ENCODE measurements around the gene BRD2. TPM values are rescaled to one million over a fixed set of nuclear protein-coding genes. Genes with fewer than 3 reads are reported as not detected.

The BRD2 gene
- total RNA-seq, 2 donors from 2014 or later: 125 to 129 TPM

GRCh38 chr6:32946893-32947292 is 21.5 kb upstream of the BRD2 start:
- no peak for DNase-seq (ENCODE audit: low spot score)
- intact Hi-C loops (cut with DNase I): no loop called here

DNA sequence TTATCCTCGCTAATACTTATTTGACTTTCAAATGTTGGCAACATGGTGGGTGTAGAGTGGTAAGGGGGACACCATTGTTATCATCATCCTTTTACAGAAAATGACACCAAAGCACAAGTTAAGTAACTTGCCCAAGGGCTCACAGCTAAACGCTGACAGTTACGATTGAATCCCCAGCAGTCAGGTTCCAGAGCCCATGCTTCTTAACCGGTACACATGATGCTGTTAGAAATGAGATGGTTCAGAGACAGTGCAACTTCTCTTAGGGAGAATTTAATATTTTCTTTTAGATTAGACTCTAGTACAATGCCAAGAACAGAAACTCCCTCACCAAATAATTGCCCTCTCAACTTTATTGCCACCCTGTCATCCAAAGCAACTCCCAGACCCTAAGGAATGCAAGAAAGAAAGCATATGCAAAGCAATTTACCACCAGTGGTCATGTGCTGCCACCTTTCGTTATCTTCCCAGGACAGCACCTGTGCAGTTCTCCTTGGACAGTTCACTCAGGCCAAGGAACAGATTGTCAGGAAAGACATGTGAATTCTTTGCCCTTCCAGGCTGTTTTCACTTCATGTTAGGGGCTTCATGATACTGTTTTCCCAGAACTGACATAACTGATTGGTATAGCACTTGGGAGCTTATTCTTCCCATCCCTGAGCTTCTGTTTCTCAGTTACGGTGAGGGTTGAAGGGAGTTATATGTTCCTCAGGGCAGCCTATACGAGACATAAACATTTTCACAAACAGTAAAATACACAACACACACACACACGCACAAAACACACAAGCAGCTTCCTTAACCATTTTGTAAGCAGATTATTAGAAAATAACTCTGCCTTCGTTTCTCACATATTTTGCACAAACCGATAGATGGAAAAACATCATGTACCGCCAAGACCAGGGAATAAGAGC is 20.6 kb upstream of the BRD2 start:
- intact Hi-C loops (cut with DNase I): no loop called here
- no peak for DNase-seq (ENCODE audit: low spot score)

DNA sequence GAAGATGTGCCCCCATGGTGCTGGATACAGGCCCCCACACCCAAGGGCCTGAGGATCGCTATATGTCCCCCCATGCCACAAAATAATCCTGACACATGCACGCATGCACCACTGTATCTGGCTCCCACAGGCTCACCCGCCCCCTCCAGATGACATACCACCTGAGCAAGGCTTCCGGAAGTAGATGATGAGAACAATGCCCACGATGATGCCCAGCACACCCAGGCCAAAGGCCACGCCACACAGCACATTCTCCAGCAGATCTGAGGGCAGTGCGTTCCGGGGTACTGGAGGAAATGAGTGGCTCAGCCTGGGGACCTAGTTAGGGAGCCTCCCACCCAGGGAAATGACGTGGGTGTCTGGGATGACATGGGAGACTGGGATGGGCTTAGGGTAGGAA is 19.3 kb upstream of the BRD2 start:
- intact Hi-C loops (cut with DNase I): no loop called here
- DNase-seq (ENCODE audit: low spot score): no peak

DNA sequence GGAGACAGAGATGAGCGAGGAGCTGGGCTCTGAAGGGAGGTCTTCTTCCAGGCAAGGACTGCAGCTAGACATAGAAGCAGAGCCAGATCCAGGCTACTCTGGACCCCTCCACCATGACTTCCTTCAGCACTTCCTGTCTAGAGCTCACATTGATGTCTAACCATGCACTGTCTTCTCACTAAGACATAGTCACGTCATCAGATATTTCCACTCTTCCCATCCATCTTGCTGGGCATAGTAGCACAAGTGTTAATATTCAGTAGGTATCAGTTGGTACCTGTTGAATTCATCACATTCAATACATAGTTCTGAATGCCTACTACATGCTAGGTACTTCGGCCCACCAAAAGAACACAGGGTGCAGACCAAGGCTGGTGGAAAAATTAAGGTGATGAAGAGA is 18.4 kb upstream of the BRD2 start:
- intact Hi-C loops (cut with DNase I): no loop called here

DNA sequence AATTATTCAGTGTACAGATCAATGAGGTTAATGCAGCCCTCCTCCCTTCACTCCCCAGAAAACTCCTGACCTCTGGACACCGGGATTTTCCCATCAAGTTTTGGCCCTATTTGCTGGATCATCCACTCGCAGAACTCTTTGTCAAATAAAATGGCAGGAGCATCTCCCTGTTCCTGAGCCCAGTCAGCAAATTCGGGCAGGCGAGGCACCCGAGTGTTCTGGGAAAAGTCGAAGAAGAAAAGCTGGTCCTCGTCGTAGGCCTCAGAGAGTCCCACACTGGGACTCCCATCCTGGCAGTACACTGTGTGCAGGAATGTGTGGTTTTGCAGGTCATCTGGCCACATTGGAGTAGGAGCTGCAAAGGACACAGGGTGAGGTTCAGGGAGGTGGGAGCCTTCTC is 17.9 kb upstream of the BRD2 start:
- no peak for DNase-seq (ENCODE audit: low spot score)
- intact Hi-C loops (cut with DNase I): no loop called here

More for the DNA sequence above, 18.4 kb upstream of the BRD2 start:
- DNase-seq (ENCODE audit: low spot score): no peak

DNA sequence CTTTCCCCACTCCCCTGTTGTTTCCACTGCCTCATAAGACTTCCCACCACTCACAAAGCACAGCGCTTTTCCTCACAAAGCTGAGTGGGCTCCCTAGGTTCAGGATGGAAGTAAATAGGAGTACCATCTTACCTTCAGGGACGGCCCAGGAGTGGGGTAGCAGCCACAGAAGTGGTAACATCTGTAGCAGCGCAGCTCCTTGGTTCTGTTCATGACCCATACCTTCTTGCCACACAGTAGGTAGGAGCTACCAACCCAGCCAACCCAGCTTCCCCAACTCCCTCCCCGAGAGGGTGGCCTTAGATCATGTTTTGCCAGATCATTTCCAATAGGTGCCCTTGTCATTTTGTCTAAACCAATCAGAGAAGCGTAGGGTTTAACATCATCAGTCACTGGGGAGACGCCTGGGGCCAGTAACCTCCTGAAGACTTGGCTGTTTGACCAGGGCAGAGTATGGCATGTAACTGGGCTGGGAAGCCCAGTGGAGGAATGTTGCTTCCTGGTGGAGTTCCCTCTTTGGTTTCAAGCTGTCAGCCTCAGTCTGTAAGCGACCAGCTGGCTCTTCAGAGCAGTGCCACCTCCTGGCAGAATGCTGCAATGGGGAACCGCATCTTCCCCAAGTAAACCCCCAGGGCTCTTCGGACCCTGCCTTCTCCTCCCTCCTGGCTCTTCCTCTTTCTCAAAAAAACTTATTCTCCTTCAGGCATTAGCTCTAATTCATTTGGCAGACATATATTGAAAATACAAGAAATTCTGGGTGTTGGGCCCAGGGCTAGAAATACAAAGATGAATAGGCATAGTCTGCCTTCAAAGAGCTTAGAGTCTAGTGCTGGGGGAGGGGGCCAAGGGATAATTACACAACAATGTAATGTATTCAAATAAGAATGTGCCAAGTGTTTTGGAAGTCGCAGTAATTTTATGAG is 15.3 kb upstream of the BRD2 start, which contains the start of gene HLA-DMA:
TSS of gene HLA-DMA (minus strand) at position 281 of the 923 bp plus-strand sequence. CDS start at position 220, 61 bp downstream.
- intact Hi-C loops (cut with DNase I): no loop called here
- peak; percentile 95 for DNase-seq (ENCODE audit: low spot score)

GRCh38 chr6:32953775-32954174 is 14.6 kb upstream of the BRD2 start:
- intact Hi-C loops (cut with DNase I): no loop called here
- DNase-seq (ENCODE audit: low spot score): no peak

DNA sequence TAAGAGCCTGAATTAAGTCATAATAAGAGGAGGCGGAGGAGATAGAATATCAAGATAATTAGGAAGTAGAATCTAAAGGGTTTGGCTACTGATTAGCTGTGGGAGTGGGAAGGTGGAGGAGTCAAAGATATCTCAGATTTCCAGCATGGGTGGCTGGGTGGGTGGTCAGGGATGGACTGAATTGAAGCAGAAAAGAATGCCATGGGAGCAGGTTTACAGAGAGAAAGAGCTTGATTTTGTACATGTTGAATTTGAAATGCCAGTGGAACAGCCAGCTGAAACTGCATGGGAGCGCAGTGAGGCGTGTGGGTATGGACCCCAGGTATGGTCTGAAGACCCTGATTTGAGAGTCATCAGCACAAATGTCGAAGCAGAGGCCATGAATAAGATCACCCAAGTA is 14.1 kb upstream of the BRD2 start:
- DNase-seq (ENCODE audit: low spot score): no peak
- intact Hi-C loops (cut with DNase I): no loop called here

DNA sequence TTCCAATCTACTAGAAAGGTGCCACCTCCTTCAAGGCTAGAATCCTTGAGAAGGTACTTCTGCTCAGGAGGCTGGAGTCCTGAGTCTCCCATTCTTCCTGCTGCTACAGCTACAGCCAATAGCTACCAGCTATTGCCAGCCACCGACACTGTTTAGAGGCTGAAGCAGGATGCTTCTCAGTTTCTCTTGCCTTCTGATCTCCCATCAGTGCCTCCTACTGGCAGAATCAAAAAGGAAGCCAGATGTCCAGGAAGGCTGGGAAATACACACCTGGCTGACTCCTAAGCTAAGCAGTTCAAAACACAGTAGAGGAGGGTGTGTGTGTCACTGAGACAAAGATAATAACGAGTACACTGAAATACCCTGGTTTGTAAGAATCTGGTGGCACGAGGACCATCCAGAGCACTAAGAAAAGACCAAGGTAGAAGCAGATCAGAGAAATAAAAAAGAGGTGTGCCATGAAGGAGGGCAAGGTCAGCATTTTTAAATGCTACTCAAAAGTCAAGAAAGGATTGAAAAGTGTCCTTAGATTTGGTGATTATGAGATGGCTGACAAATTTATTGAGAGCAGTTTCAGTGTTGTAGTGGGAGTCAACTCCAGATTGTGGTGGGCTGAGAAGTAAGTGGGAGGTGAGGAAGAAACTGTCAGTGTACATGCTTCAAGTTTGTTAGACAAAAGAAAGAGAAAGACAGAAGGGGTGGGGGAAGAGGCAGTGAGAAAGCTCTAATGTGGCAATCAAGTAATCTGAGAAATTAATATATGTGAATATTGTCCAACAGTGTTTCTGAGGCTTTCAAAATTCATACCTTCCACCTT is 13.2 kb upstream of the BRD2 start:
- no peak for DNase-seq (ENCODE audit: low spot score)
- intact Hi-C loops (cut with DNase I): no loop called here

GRCh38 chr6:32956176-32956575 is 12.2 kb upstream of the BRD2 start:
- DNase-seq (ENCODE audit: low spot score): no peak
- intact Hi-C loops (cut with DNase I): no loop called here

- intact Hi-C loops (cut with DNase I): loop anchor here in 1 of 2 donors (2.0 kb wide), 1 partner anchor 64 kb away; no protein-coding TSS in a partner anchor
- no peak for DNase-seq (ENCODE audit: low spot score)
These were observed 7.8 kb upstream of the BRD2 start for GRCh38 chr6:32960563-32960962.

DNA sequence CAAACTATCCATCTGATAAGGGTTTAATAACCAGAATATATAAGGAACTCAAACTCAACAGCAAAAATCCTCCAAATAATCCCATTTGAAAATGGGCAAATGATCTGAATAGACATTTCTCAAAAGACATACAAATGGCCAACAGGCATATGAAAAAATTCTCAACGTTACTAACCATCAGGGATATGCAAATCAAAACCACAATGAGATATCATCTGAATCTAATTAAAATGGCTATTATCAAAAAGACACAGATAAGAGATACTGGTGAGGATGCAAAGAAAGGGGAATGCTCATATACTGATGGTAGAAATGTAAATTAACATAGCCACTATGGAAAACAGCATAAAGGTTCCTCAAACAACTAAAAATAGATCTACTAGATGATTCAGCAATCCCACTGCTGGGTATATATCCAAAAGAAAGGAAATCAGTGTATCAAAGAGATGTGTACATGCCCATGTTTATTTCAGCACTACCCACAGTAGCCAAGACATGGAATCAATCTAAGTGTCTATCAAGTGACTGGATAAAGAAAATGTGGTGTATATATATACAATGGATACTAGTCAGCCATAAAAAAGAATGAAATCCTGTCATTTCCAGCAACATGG is 6.1 kb upstream of the BRD2 start:
- intact Hi-C loops (cut with DNase I): no loop called here
- DNase-seq (ENCODE audit: low spot score): no peak

DNA sequence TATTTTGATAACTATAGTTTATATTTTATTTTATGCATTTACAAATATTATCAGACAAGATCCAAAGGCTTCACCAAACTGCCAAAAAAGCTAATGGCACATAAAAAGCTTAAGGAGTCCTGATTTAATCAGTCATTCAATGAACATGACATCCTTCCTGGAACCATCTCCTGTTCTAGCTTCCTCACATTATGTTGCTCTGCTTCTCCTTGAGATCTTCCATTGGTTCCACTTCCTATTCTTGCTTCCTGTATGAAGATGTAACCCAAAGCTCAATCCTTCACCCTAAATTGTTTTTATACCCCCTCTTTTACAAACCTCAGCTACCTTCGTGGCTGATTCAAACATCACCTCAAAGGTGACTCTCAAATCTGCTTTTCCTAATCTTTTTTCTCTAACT is 4.5 kb upstream of the BRD2 start:
- intact Hi-C loops (cut with DNase I): no loop called here
- DNase-seq (ENCODE audit: low spot score): no peak

GRCh38 chr6:32964776-32965175 is 3.6 kb upstream of the BRD2 start:
- no peak for DNase-seq (ENCODE audit: low spot score)
- intact Hi-C loops (cut with DNase I): no loop called here

- intact Hi-C loops (cut with DNase I): no loop called here
These were observed 973 bp upstream of the BRD2 start for GRCh38 chr6:32967151-32968091.

DNA sequence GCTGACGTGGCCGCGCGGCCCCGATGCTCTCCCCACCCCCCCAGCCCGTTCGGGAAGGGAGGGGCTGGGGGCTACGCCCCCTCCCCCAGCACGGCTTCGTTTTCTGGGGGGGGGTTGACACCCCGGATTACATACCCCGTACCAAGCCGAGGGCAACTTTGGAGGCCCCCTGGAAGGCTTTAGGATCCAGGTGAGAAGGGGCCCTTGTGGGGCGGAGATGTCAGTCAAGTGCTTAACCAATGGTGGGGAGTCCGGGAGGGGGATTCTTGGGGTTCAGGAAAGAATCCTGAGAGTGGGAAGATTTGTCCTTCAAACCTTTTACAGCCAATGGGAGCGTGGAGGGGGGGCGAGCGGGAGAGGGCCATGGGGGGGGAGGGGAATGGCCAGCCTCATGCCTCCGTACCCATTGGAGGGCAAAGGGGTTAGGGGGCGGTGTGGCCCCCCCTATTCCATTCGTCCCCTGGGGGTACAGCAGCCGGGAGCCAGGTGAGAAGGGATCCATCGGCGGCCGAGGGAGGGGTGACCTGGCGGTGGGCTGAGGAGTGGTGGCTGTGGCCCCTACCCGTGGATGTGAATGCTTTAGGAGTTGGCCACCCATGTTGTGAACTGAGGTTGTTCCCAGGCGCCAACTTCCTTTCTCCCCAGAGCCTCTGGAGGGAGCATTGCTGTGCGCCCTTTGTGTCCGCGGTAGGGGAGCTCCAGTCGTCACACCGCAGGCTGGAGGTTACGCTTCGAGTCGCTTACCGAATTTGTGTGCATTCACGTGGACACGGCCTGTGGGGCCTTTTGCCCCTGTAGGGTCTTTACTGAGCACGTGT is 682 bp downstream of the BRD2 start:
- intact Hi-C loops (cut with DNase I): no loop called here
- DNase-seq (ENCODE audit: low spot score): peak; percentile 89

More at GRCh38 chr6:32967151-32968091, 973 bp upstream of the BRD2 start:
- no peak for DNase-seq (ENCODE audit: low spot score)
